Common myeloid progenitor, CD34-positive (primary cell): ENCODE measurements around the gene ARHGEF19.

ENCODE experiments used
- CTCF ChIA-PET: fragments of 350-600 bp; sonication (Branson Sonifier 250); formaldehyde crosslinking; loops from one replicate; lab custom pipeline; 2021; ENCODE audit warnings: antibody characterized with exemption; lab: Charles Lee
- POLR2A ChIA-PET: fragments of 350-600 bp; sonication (Branson Sonifier 250); formaldehyde crosslinking; loops from one replicate; lab custom pipeline; 2021; ENCODE audit warnings: antibody characterized with exemption; lab: Charles Lee
- DNase-seq, 3 donors: peaks; one replicate each; pipeline versions ENCODE4 v3.0.0 to v3.0.0-alpha.2; 2013
- H3K27ac ChIP-seq, 2 experiments: 1 replicate in 1 of 2; 2 replicates in 1 of 2; pipeline ENCODE4 v1.7.0; 2013; ENCODE audit warnings: inconsistent platforms in 2 of 2, low read length in 2 of 2, mild to moderate bottlenecking in 2 of 2, low read depth in 1 of 2, moderate library complexity in 1 of 2; ENCODE audit not compliant: severe bottlenecking in 2 of 2, insufficient read depth in 1 of 2, poor library complexity in 1 of 2
- H3K27me3 ChIP-seq, 5 experiments: replicated peaks in 2 of 5; 1 replicate in 3 of 5; 2 replicates in 2 of 5; pipeline versions ENCODE4 v1.6.1 to v1.7.0; 2013; ENCODE audit warnings: low read length in 4 of 5, mild to moderate bottlenecking in 2 of 5, moderate library complexity in 2 of 5, inconsistent platforms in 1 of 5; ENCODE audit not compliant: insufficient read depth in 5 of 5, control insufficient read depth in 4 of 5
- H3K36me3 ChIP-seq, 4 experiments: 1 replicate in 2 of 4; 2 replicates in 2 of 4; pipeline versions ENCODE4 v1.6.1 to v1.7.0; 2013; ENCODE audit warnings: low read length in 3 of 4, control low read depth in 1 of 4, mild to moderate bottlenecking in 1 of 4; ENCODE audit not compliant: control insufficient read depth in 4 of 4, insufficient read depth in 4 of 4
- H3K4me1 ChIP-seq, 4 experiments: 1 replicate in 3 of 4; 2 replicates in 1 of 4; pipeline versions ENCODE4 v1.6.1 to v1.7.1; 2013; ENCODE audit warnings: low read length in 3 of 4, mild to moderate bottlenecking in 3 of 4, control low read depth in 1 of 4, inconsistent platforms in 1 of 4, moderate library complexity in 1 of 4; ENCODE audit not compliant: control insufficient read depth in 4 of 4, insufficient read depth in 4 of 4; ENCODE audit errors: control extremely low read depth in 1 of 4
- H3K4me3 ChIP-seq, 7 experiments: 1 replicate in 4 of 7; 2 replicates in 3 of 7; pipeline versions ENCODE4 v1.5.1 to v1.7.0; 2013; ENCODE audit warnings: mild to moderate bottlenecking in 7 of 7, low read length in 6 of 7, moderate library complexity in 6 of 7, inconsistent platforms in 2 of 7, low read depth in 2 of 7, control low read depth in 1 of 7; ENCODE audit not compliant: insufficient read depth in 4 of 7, control insufficient read depth in 1 of 7; ENCODE audit errors: extremely low read depth in 1 of 7
- H3K9me3 ChIP-seq, 5 experiments: 1 replicate in 4 of 5; 2 replicates in 1 of 5; pipeline versions ENCODE4 v1.6.1 to v1.7.1; 2013; ENCODE audit warnings: low read length in 4 of 5, mild to moderate bottlenecking in 2 of 5, inconsistent platforms in 1 of 5, low read depth in 1 of 5, moderate library complexity in 1 of 5; ENCODE audit not compliant: control insufficient read depth in 4 of 5, insufficient read depth in 2 of 5; ENCODE audit errors: control extremely low read depth in 1 of 5
- WGBS: methylation state at CpG from one replicate; pipeline ENCODE4 v1.1.5; 2013; ENCODE audit not compliant: insufficient coverage; 5-methylcytosine and 5-hydroxymethylcytosine counted together

ARHGEF19 gene

DNA sequence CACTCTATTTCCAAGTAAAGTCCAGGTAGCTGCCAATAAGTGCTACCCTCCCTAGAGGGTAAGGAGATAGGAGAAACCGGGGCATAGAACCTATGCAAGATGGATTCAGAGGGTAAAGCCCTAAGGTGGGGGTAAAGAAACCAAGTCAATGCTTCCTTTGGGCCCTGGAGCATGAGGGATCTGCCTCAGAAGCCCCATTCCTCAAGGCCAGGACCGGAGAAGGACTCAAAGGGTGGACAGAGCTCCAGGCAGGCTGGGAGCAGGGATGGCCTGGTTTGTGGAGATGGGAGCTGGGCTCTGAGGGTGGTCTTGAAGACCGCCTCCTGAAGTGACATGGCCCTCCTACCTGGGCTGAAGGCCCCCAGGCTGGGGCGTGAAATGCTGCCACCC, 60.5 kb downstream of the ARHGEF19 start:
- Histone ChIP-seq H3K4me1 (peaks cover 3 to 59% (median 47%) of the 10 kb centered on the region in 4 experiments), H3K36me3 (no peaks in the 10 kb centered on the region), H3K27ac (no peak overlapping the region), H3K9me3 (no peaks in the 10 kb centered on the region), H3K4me3 (no peak overlapping the region), H3K27me3 (peaks cover 0 to 43% (median 30%) of the 10 kb centered on the region in 5 experiments)
- WGBS: 100% methylated on average over 4 of the region's 4 CpGs
- ChIA-PET POLR2A (no interaction called here), CTCF (interaction anchor here (1.2 to 10.4 kb wide), 4 partner anchors 10 to 81 kb away, joined by 3 to 104 read pairs (median 8); no protein-coding TSS in a partner anchor)
- no peak for DNase-seq

DNA sequence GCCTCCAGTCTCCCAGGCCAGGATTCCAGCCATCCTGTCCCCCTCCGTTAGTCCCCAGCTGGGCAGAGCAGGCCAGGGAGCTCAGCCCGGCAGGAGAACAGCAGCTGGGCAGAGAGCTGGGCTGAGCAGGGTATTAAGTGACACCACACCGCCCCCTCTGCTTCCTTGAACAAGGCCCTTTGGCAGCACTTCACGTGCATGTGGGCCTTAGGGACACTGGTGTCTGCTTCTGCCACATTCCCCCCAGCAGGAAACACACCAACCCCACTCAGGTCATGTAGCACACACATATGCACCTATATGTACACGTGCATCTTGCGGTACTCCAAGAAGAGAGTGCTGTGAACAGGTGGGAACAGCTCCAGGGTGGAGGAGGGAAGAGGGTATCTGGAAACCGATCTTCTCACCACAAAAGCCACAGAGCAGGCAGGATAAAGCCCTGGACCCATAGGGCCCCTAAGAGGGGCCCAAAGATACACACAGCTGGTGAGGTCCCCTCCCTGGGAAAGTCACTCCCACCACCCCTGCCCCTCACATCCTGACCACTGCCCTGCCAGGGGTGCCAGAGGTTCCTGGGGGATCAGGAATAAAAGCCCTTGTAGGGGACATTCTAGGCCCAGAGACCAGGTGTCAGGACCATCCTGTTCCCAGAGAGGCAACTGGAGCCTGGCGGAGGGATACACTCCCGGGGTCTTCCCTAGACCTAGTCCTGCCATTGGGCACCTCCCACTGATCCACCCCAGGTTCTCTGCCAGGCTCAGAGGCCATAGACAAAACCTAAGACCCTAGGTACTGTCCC, 61.1 kb downstream of the ARHGEF19 start:
- Histone ChIP-seq H3K27ac (no peak overlapping the region), H3K9me3 (no peaks in the 10 kb centered on the region), H3K27me3 (peaks cover 0 to 38% (median 31%) of the 10 kb centered on the region in 5 experiments), H3K4me3 (no peak overlapping the region), H3K36me3 (no peaks in the 10 kb centered on the region), H3K4me1 (peaks cover 3 to 59% (median 45%) of the 10 kb centered on the region in 4 experiments)
- DNase-seq: peak; percentile 57 to 77 (median 76)
- POLR2A ChIA-PET: interaction anchor here (0.9 kb wide), 1 partner anchor 69 kb away, joined by 3 read pairs; no protein-coding TSS in a partner anchor
- CTCF ChIA-PET: interaction anchor here (0.7 to 10.4 kb wide), 10 partner anchors 10 to 82 kb away, joined by 3 to 104 read pairs (median 4); no protein-coding TSS in a partner anchor
- WGBS: 34% methylated on average over 7 of the region's 9 CpGs

DNA sequence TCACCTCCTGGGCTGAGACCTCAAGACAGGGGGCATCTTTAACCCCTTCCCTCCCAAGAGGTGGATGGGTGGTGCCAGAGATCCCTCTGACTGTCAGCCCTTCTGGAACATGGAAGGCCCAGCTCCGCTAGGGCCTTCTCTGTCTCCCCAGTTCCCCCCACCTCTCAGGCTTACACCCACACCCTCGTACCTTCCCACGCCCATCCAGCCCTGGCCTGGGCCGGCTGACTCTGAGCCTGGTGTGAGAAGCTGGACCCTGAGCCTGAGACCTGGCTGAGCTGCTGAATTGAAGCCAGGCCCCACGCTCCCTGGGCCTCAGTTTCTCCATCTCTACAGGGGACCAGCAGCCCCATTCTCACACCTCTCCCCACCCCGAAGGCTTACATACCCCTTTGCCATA, 61.9 kb downstream of the ARHGEF19 start:
- Histone ChIP-seq H3K27me3 (peaks cover 0 to 30% (median 28%) of the 10 kb centered on the region in 5 experiments), H3K27ac (no peak overlapping the region), H3K9me3 (no peaks in the 10 kb centered on the region), H3K4me3 (peak overlapping the region in 1 of 7 experiments; percentile 4), H3K4me1 (peaks cover 3 to 51% (median 40%) of the 10 kb centered on the region in 4 experiments), H3K36me3 (no peaks in the 10 kb centered on the region)
- 100% methylated on average over 1 of the region's 6 CpGs for WGBS
- DNase-seq: no peak
- ChIA-PET POLR2A (interaction anchor here (0.9 kb wide), 1 partner anchor 68 kb away, joined by 3 read pairs; no protein-coding TSS in a partner anchor), CTCF (interaction anchor here (0.7 to 10.4 kb wide), 8 partner anchors 9 to 69 kb away, joined by 3 to 104 read pairs (median 5); no protein-coding TSS in a partner anchor)

DNA sequence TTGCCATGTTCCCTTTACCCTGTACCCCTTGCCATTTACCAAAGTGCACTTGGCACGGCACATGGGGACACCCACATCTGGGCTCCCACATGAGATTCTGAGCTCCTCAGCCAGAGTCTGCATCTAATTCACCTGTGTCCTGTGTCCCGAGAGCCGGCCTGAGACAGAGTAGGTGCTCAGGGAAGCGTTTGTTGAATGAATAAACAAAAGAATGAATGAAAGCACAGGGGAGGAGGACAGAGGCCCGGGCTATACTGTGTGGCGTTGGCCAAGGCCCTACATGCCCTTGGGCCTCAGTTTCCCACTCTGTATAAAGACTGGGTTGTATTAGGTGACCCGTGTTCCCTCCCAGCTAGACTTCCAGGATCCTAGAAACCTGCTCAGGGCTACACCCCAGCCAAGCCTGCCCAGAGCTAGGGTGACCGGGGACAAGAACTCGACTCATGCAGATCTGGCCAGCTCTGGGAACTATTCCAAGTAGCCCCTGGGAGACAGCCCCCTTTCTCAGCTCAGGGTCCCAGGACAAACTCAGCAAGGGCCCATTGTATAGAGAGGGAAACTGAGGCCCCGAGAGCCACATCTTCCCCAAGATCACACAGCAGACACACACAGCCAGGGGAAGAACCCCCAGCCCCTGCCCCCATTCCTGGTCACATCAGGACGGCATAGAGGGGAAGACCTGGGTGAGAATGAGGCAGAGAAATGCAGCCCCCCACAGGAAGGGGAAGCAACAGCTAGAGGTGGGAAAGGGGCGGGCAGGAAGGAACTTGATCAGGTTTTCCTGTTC, 62.6 kb downstream of the ARHGEF19 start:
- 97% methylated on average over 4 of the region's 12 CpGs for WGBS
- Histone ChIP-seq H3K36me3 (no peaks in the 10 kb centered on the region), H3K27ac (no peak overlapping the region), H3K27me3 (peaks cover 0 to 25% (median 22%) of the 10 kb centered on the region in 5 experiments), H3K4me1 (peaks cover 3 to 45% (median 34%) of the 10 kb centered on the region in 4 experiments), H3K9me3 (no peaks in the 10 kb centered on the region), H3K4me3 (no peak overlapping the region)
- ChIA-PET CTCF (interaction anchor here (0.7 to 10.4 kb wide), 7 partner anchors 8 to 68 kb away, joined by 3 to 104 read pairs (median 5); no protein-coding TSS in a partner anchor), POLR2A (no interaction called here)
- no peak for DNase-seq

DNA sequence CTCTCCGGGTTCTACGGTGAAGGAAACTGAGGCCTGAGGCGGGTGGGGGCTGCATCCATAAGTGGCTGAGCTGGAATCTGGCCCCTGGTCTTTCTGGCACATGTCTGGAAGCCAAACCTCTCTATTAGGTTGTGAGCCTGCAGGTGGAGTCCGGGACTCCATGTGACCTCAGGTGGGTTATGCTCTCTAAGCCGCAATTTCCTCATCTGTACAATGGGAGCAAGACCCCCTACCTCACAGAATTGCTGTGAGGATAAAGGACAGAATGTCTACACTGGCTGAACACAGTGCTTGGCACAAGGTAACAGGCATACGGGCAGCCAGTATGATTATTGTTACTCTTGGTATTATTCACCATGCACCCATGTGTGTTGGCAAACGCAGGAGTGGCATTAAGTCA, 63.3 kb downstream of the ARHGEF19 start:
- ChIA-PET CTCF (interaction anchor here (2.5 to 10.4 kb wide), 2 partner anchors 13 to 68 kb away, joined by 10 to 104 read pairs; no protein-coding TSS in a partner anchor), POLR2A (no interaction called here)
- DNase-seq: no peak
- H3K27me3 ChIP-seq: peaks cover 0 to 23% (median 14%) of the 10 kb centered on the region in 5 experiments
- H3K27ac ChIP-seq: no peak overlapping the region
- H3K36me3 ChIP-seq: no peaks in the 10 kb centered on the region
- peaks cover 3 to 43% (median 26%) of the 10 kb centered on the region in 4 experiments for H3K4me1 ChIP-seq
- 99% methylated on average over 6 of the region's 7 CpGs for WGBS
- no peak overlapping the region for H3K4me3 ChIP-seq
- no peaks in the 10 kb centered on the region for H3K9me3 ChIP-seq

DNA sequence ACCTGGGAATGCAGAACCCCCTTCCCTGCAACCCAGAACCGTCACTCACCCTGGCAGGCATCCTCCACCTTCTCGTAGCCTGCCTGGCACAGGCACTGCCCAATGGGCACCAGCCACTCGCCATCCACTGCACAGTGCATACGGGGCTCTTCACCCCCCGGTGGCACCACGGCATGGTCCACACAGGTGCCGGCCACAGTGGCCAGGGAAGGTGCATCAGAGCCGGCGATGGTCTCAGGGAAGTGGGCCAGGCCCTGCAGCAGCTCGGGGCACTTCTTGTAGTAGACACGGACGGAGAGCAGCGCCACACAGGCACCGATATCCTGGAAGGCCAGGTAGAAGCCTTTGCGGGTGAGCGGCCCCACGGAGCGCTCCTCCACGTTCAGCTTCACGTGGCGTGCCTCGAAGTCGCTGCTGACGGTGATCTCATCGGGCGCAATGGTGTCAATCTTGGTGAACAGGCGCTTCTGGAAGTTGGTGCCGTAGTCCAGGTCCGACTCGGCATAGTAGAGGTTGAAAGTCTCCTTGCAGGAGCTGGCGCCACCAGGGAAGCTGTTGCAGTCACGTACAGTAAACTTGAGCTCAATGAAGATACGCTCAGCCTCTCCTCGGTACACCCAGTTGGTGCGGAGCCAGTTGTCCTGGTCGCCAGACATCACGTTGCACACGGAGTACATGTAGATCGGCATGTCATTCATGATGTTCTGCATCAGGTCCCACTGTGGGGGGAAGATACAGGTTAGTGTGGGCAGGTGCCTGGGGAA, 63.9 kb downstream of the ARHGEF19 start:
- no peaks in the 10 kb centered on the region for H3K36me3 ChIP-seq
- no peak overlapping the region for H3K27ac ChIP-seq
- H3K27me3 ChIP-seq: peaks cover 0 to 22% (median 8%) of the 10 kb centered on the region in 5 experiments
- H3K9me3 ChIP-seq: no peaks in the 10 kb centered on the region
- CTCF ChIA-PET: interaction anchor here (10.4 kb wide), 1 partner anchor 67 kb away, joined by 104 read pairs; no protein-coding TSS in a partner anchor
- H3K4me3 ChIP-seq: no peak overlapping the region
- no peak for DNase-seq
- POLR2A ChIA-PET: no interaction called here
- peaks cover 3 to 38% (median 21%) of the 10 kb centered on the region in 4 experiments for H3K4me1 ChIP-seq
- 97% methylated on average over 39 of the region's 39 CpGs for WGBS
